GM23338 (cell line): Measurements from ENCODE around the gene RGS16. TPM values are rescaled to one million over a fixed set of nuclear protein-coding genes. Genes with fewer than 3 reads are reported as not detected.

Source experiments
- ATAC-seq: fragments of 200-7000 bp; cut with Tn5 transposase; 3 replicates; pipeline ENCODE4 v1.9.1; 2020
- DNase-seq: peaks from one replicate; pipeline ENCODE4 v3.0.0-alpha.2; 2015; ENCODE audit warnings: low spot score
- H2AFZ ChIP-seq: fragments of 200-600 bp; sonication (generic); 2 replicates; pipeline ENCODE4 v1.8.0; 2016; ENCODE audit warnings: antibody characterized with exemption, mild to moderate bottlenecking, moderate library complexity
- H3F3A ChIP-seq: fragments of 200-600 bp; sonication (generic); replicated peaks from 2 replicates; pipeline ENCODE4 v1.8.0; 2017; ENCODE audit warnings: antibody characterized with exemption, mixed run types, low read depth
- H3K27ac ChIP-seq: fragments of 200-600 bp; sonication (generic); 2 replicates; pipeline ENCODE4 v1.6.1; 2016; ENCODE audit warnings: low read depth
- H3K27me3 ChIP-seq: fragments of 200-600 bp; sonication (generic); 2 replicates; pipeline ENCODE4 v1.8.0; 2016; ENCODE audit warnings: mild to moderate bottlenecking, mixed run types, moderate library complexity; ENCODE audit not compliant: insufficient read depth
- H3K36me3 ChIP-seq: fragments of 200-600 bp; sonication (generic); 2 replicates; pipeline ENCODE4 v1.8.0; 2016; ENCODE audit warnings: mild to moderate bottlenecking; ENCODE audit not compliant: insufficient read depth
- H3K4me1 ChIP-seq: fragments of 200-600 bp; sonication (generic); 2 replicates; pipeline ENCODE4 v1.8.0; 2016; ENCODE audit warnings: mild to moderate bottlenecking, moderate library complexity; ENCODE audit not compliant: insufficient read depth
- H3K4me2 ChIP-seq: fragments of 200-600 bp; sonication (generic); 2 replicates; pipeline ENCODE4 v1.7.1; 2017; ENCODE audit warnings: mixed run types
- H3K4me3 ChIP-seq: fragments of 200-600 bp; sonication (generic); 2 replicates; pipeline ENCODE4 v1.6.1; 2016; ENCODE audit warnings: mixed run types
- H3K79me2 ChIP-seq: fragments of 200-600 bp; sonication (generic); replicated peaks from 2 replicates; pipeline ENCODE4 v1.8.0; 2017; ENCODE audit warnings: mild to moderate bottlenecking; ENCODE audit not compliant: insufficient read depth
- H3K9me2 ChIP-seq: fragments of 200-600 bp; sonication (generic); 2 replicates; pipeline ENCODE4 v1.8.0; 2017; ENCODE audit not compliant: insufficient read depth
- H4K20me1 ChIP-seq: fragments of 200-600 bp; sonication (generic); replicated peaks from 2 replicates; pipeline ENCODE4 v1.8.0; 2017; ENCODE audit warnings: mild to moderate bottlenecking; ENCODE audit not compliant: insufficient read depth
- H3K27ac Mint-ChIP-seq: 2 replicates; pipeline ENCODE4 v1.8.0; 2020; ENCODE audit warnings: inconsistent platforms, mild to moderate bottlenecking, moderate library complexity, mixed read lengths
- H3K27me3 Mint-ChIP-seq: 3 replicates; pipeline ENCODE4 v1.8.0; 2022; ENCODE audit warnings: low read depth, mild to moderate bottlenecking, moderate library complexity, mixed read lengths, inconsistent platforms; ENCODE audit not compliant: insufficient read depth, poor library complexity
- H3K36me3 Mint-ChIP-seq: 3 replicates; pipeline ENCODE4 v1.8.0; 2021; ENCODE audit warnings: low read depth, mild to moderate bottlenecking, inconsistent platforms, moderate library complexity, mixed read lengths
- H3K4me1 Mint-ChIP-seq: 3 replicates; pipeline ENCODE4 v1.8.0; 2020; ENCODE audit warnings: mild to moderate bottlenecking, inconsistent platforms, mixed read lengths
- H3K4me3 Mint-ChIP-seq: 3 replicates; pipeline ENCODE4 v1.8.0; 2021; ENCODE audit warnings: moderate library complexity, mild to moderate bottlenecking, inconsistent platforms, mixed read lengths
- H3K9me3 Mint-ChIP-seq: 3 replicates; pipeline ENCODE4 v1.8.0; 2020; ENCODE audit warnings: moderate library complexity, mild to moderate bottlenecking, inconsistent platforms, mixed read lengths
- CREB1 ChIP-seq: fragments of 250-450 bp; sonication (Bioruptor Pico); IDR thresholded peaks from 2 replicates; pipeline ENCODE4 v1.5.0; 2020; ENCODE audit warnings: low read depth, mild to moderate bottlenecking, moderate library complexity
- CTCF ChIP-seq, 2 experiments: fragments of 200-600 bp in 1 of 2; sonication (generic) in 1 of 2; conservative IDR thresholded peaks; 2 replicates each; pipeline versions ENCODE4 v1.5.1 to v1.6.1; 2016 to 2017; ENCODE audit warnings: antibody characterized with exemption in 2 of 2, low read depth in 2 of 2, mild to moderate bottlenecking in 2 of 2, moderate library complexity in 1 of 2
- ETS1 ChIP-seq: IDR thresholded peaks from 2 replicates; pipeline ENCODE4 v1.6.1; 2016; ENCODE audit warnings: antibody characterized with exemption
- EZH2 ChIP-seq: fragments of 200-600 bp; sonication (generic); IDR thresholded peaks from one replicate; pipeline ENCODE4 v1.8.0; 2017; ENCODE audit warnings: antibody characterized with exemption, mild to moderate bottlenecking, low read depth; ENCODE audit not compliant: unreplicated experiment
- EZH2phosphoT487 ChIP-seq: fragments of 200-600 bp; sonication (generic); IDR thresholded peaks from one replicate; pipeline ENCODE4 v1.8.1; 2018; ENCODE audit warnings: antibody characterized with exemption; ENCODE audit not compliant: unreplicated experiment
- JUNB ChIP-seq: IDR thresholded peaks from one replicate; pipeline ENCODE4 v1.6.1; 2016; ENCODE audit warnings: antibody characterized with exemption; ENCODE audit not compliant: unreplicated experiment
- POLR2AphosphoS5 ChIP-seq: IDR thresholded peaks from 2 replicates; pipeline ENCODE4 v1.6.1; 2016; ENCODE audit warnings: antibody characterized with exemption, low read depth
- STAT1 ChIP-seq: IDR thresholded peaks from one replicate; pipeline ENCODE4 v1.6.1; 2016; ENCODE audit warnings: antibody characterized with exemption; ENCODE audit not compliant: unreplicated experiment
- ZNF114 ChIP-seq: fragments of 250-450 bp; sonication (Bioruptor Pico); IDR thresholded peaks from 2 replicates; pipeline ENCODE4 v1.5.0; 2020; ENCODE audit warnings: mild to moderate bottlenecking, moderate library complexity
- ZNF331 ChIP-seq: fragments of 250-450 bp; sonication (Bioruptor Pico); IDR thresholded peaks from 2 replicates; pipeline ENCODE4 v1.5.0; 2020; ENCODE audit warnings: low read depth, mild to moderate bottlenecking, moderate library complexity
- polyA plus RNA-seq: library from polyadenylated mRNA; unstranded; fragments of >200 nt; fragmentation: Nextera tagmentation; extraction: Ambion mirVana; gene quantifications from 2 replicates; pipeline ENCODE4 v1.2.1, GENCODE V29; 2016
- total RNA-seq: library from RNA; depleted of rRNA; stranded (reverse); fragments of >200 nt; shearing (Covaris generic); gene quantifications from 2 replicates; pipeline ENCODE4 v1.2.3, GENCODE V29; 2014

Gene RGS16
- total and polyA plus RNA-seq, 2 experiments from 2014 or later: 15.4 to 31.6 TPM

DNA sequence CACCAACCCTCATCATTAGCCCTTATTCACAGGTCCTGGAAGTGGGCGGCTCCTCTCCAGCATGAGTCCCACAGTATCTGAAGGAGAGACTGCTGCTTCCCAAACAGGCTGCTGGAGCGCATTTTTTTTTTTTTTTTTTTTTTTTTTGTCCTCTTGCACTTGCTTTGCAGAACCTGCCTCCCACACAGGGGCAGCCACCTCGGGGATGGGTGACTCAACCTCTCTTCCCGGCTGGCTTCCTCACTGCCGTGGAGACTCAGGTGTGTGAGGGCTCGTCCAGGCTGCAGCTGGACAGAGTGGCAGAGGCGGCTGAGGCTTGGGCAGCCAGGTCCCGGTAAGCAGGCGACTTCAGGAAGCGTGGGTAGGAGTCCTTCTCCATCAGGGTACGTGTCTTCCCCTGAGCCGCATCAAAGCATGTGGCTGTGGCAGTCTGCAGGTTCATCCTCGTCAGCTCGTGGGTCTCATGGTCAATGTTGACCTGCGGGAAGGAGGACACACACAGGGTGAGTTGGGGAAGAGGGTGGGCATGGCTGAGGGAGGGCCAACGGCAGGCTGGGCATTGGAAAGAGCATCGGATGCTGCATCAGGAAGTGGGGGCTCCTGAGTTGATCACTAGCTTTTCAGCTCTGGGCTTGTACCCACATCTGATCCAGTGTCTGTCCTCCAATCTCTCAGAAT is 4.0 kb downstream of the RGS16 start:
- Mint-ChIP-seq H3K27me3 (peaks cover 18% of the 10 kb centered on the region), H3K27ac (no peak overlapping the region; the same call in 1 of the 2 replicates), H3K4me3 (no peak overlapping the region), H3K4me1 (peaks cover 6% of the 10 kb centered on the region), H3K9me3 (no peaks in the 10 kb centered on the region), H3K36me3 (peaks cover 4% of the 10 kb centered on the region; the same call in 1 of the 3 replicates)
- peaks cover 27% of the 10 kb centered on the region for H3K4me1 ChIP-seq
- no peak for TF ChIP-seq EZH2phosphoT487
- no peak for TF ChIP-seq ZNF331 (CRISPR knock-in tag)
- TF ChIP-seq ZNF114 (CRISPR knock-in tag): no peak
- no peak for TF ChIP-seq CREB1
- TF ChIP-seq JUNB: no peak
- no peak for TF ChIP-seq ETS1
- no peak for TF ChIP-seq STAT1
- no peak for TF ChIP-seq EZH2
- no peak overlapping the region for H3K4me3 ChIP-seq
- no peak overlapping the region for H3K27ac ChIP-seq
- peaks cover 18% of the 10 kb centered on the region for H3K36me3 ChIP-seq
- DNase-seq (no peak), ATAC-seq (no peak)
- H2AFZ ChIP-seq: no peak overlapping the region
- peaks cover 19% of the 10 kb centered on the region for H3K79me2 ChIP-seq
- 0 out of 2 replicates have a peak, but pooled peaks cover 3% of the 10 kb centered on the region for H3F3A ChIP-seq
- no peaks in the 10 kb centered on the region for H3K9me2 ChIP-seq
- H3K27me3 ChIP-seq: peaks cover 21% of the 10 kb centered on the region
- no peak overlapping the region for H3K4me2 ChIP-seq
- H4K20me1 ChIP-seq: peaks cover 6% of the 10 kb centered on the region; the same call in 1 of the 2 replicates

GRCh38 chr1:182599339-182599738 is 4.8 kb downstream of the RGS16 start:
- 0 out of 2 replicates have a peak, but pooled peaks cover 3% of the 10 kb centered on the region for H3F3A ChIP-seq
- H3K36me3 ChIP-seq: peaks cover 18% of the 10 kb centered on the region
- no peak overlapping the region for H3K4me3 ChIP-seq
- no peak for TF ChIP-seq POLR2AphosphoS5
- TF ChIP-seq EZH2: no peak
- no peak for TF ChIP-seq STAT1
- TF ChIP-seq ZNF331 (CRISPR knock-in tag): no peak
- no peak for TF ChIP-seq ZNF114 (CRISPR knock-in tag)
- peak; percentile 72 to 73 for TF ChIP-seq CTCF (conservative IDR thresholded peaks at IDR 0.05; ENCODE audit: low read depth in 2 of 2)
- TF ChIP-seq JUNB: no peak
- no peak overlapping the region for H3K4me3 Mint-ChIP-seq
- H3K27ac Mint-ChIP-seq: no peak overlapping the region
- no peak overlapping the region for H3K27ac ChIP-seq
- H3K79me2 ChIP-seq: peaks cover 19% of the 10 kb centered on the region
- no peaks in the 10 kb centered on the region for H3K9me2 ChIP-seq
- ATAC-seq (peak; percentile 32), DNase-seq (peak; percentile 72)
- H3K36me3 Mint-ChIP-seq: peaks cover 4% of the 10 kb centered on the region; the same call in 1 of the 3 replicates
- peaks cover 23% of the 10 kb centered on the region for H3K4me1 ChIP-seq
- peaks cover 13% of the 10 kb centered on the region; the same call in 1 of the 2 replicates for H3K27me3 ChIP-seq
- H3K4me2 ChIP-seq: no peak overlapping the region
- peaks cover 6% of the 10 kb centered on the region; the same call in 1 of the 2 replicates for H4K20me1 ChIP-seq
- H2AFZ ChIP-seq: no peak overlapping the region
- peaks cover 4% of the 10 kb centered on the region for H3K4me1 Mint-ChIP-seq
- no peaks in the 10 kb centered on the region for H3K9me3 Mint-ChIP-seq
- peaks cover 12% of the 10 kb centered on the region for H3K27me3 Mint-ChIP-seq
